MM.1S (cell line): ENCODE measurements around the gene FAU.

ENCODE experiments used
- DNase-seq: peaks from one replicate; pipeline ENCODE4 v3.0.0-alpha.2; 2015
- H2AFZ ChIP-seq: fragments of 300-600 bp; sonication (generic); 2 replicates; pipeline ENCODE4 v1.6.0; 2016; ENCODE audit warnings: antibody characterized with exemption, low read length
- H3F3A ChIP-seq: fragments of 300-600 bp; sonication (generic); 2 replicates; pipeline ENCODE4 v1.6.1; 2016; ENCODE audit warnings: mild to moderate bottlenecking, antibody characterized with exemption, low read length, moderate library complexity, mixed read lengths; ENCODE audit not compliant: insufficient read depth
- H3K27ac ChIP-seq: fragments of 300-600 bp; sonication (generic); 2 replicates; pipeline ENCODE4 v1.5.1; 2016; ENCODE audit warnings: mild to moderate bottlenecking, low read length
- H3K27me3 ChIP-seq: fragments of 300-600 bp; sonication (generic); replicated peaks from 2 replicates; pipeline ENCODE4 v1.6.0; 2016; ENCODE audit warnings: low read length; ENCODE audit not compliant: insufficient read depth
- H3K36me3 ChIP-seq: fragments of 300-600 bp; sonication (generic); replicated peaks from 2 replicates; pipeline ENCODE4 v1.6.1; 2016; ENCODE audit warnings: mild to moderate bottlenecking, low read length, mixed read lengths; ENCODE audit not compliant: insufficient read depth
- H3K4me1 ChIP-seq: fragments of 300-600 bp; sonication (generic); 2 replicates; pipeline ENCODE4 v1.6.1; 2016; ENCODE audit warnings: low read length, mixed read lengths
- H3K4me2 ChIP-seq: fragments of 300-600 bp; sonication (generic); 2 replicates; pipeline ENCODE4 v1.6.0; 2016; ENCODE audit warnings: low read depth, low read length
- H3K4me3 ChIP-seq: fragments of 300-600 bp; sonication (generic); 2 replicates; pipeline ENCODE4 v1.5.1; 2016; ENCODE audit warnings: low read length, mixed read lengths
- H3K79me2 ChIP-seq: fragments of 300-600 bp; sonication (generic); 2 replicates; pipeline ENCODE4 v1.6.1; 2016; ENCODE audit warnings: mixed run types, low read length, mixed read lengths
- H3K9ac ChIP-seq: fragments of 300-600 bp; sonication (generic); 2 replicates; pipeline ENCODE4 v1.6.1; 2016; ENCODE audit warnings: low read length, mixed read lengths
- H3K9me2 ChIP-seq: fragments of 300-600 bp; sonication (generic); replicated peaks from 2 replicates; pipeline ENCODE4 v1.6.1; 2016; ENCODE audit warnings: mild to moderate bottlenecking, low read length, mixed read lengths; ENCODE audit not compliant: insufficient read depth
- H3K9me3 ChIP-seq: fragments of 300-600 bp; sonication (generic); replicated peaks from 2 replicates; pipeline ENCODE4 v1.6.1; 2016; ENCODE audit warnings: mild to moderate bottlenecking, low read length, mixed read lengths; ENCODE audit not compliant: insufficient read depth
- H4K20me1 ChIP-seq: fragments of 300-600 bp; sonication (generic); 2 replicates; pipeline ENCODE4 v1.6.1; 2016; ENCODE audit warnings: mild to moderate bottlenecking, low read length, moderate library complexity, mixed read lengths; ENCODE audit not compliant: insufficient read depth
- CTCF ChIP-seq: fragments of 300-600 bp; sonication (generic); IDR thresholded peaks from 2 replicates; pipeline ENCODE4 v1.5.1; 2016; ENCODE audit warnings: antibody characterized with exemption, low read length, mixed read lengths
- EZH2 ChIP-seq: fragments of 300-600 bp; sonication (generic); optimal IDR thresholded peaks from 2 replicates; pipeline ENCODE3; 2017; ENCODE audit warnings: low read depth, mild to moderate bottlenecking, antibody characterized with exemption, low read length, mixed read lengths
- EZH2phosphoT487 ChIP-seq: fragments of 300-600 bp; sonication (generic); IDR thresholded peaks from 2 replicates; pipeline ENCODE4 v1.6.1; 2018; ENCODE audit warnings: antibody characterized with exemption, low read length

Gene FAU

GRCh38 chr11:65104628-65105027 lies 17.3 kb downstream of the FAU start:
- no peak for DNase-seq
- H3K27me3 ChIP-seq, result no peaks in the 10 kb centered on the region
- peaks cover 61% of the 10 kb centered on the region for H3K79me2 ChIP-seq
- no peaks in the 10 kb centered on the region for H4K20me1 ChIP-seq
- H3K36me3 ChIP-seq, result no peaks in the 10 kb centered on the region
- no peaks in the 10 kb centered on the region for H3K9me3 ChIP-seq
- peaks cover 2% of the 10 kb centered on the region for H3F3A ChIP-seq
- no peak overlapping the region for H3K4me3 ChIP-seq
- H3K27ac ChIP-seq, result no peak overlapping the region
- no peak overlapping the region for H3K9ac ChIP-seq
- H3K9me2 ChIP-seq, result no peaks in the 10 kb centered on the region
- no peak overlapping the region for H2AFZ ChIP-seq
- no peaks in the 10 kb centered on the region for H3K4me1 ChIP-seq
- TF ChIP-seq CTCF, result no peak
- TF ChIP-seq EZH2, result no peak
- no peak overlapping the region for H3K4me2 ChIP-seq

GRCh38 chr11:65103476-65103875 lies 18.5 kb downstream of the FAU start:
- Histone ChIP-seq H3F3A (no peaks in the 10 kb centered on the region; the same call in 1 of the 2 replicates), H3K4me3 (no peak overlapping the region), H2AFZ (no peak overlapping the region), H3K27me3 (no peaks in the 10 kb centered on the region), H3K36me3 (no peaks in the 10 kb centered on the region), H3K9me2 (no peaks in the 10 kb centered on the region), H3K9me3 (no peaks in the 10 kb centered on the region), H3K4me2 (no peak overlapping the region), H3K4me1 (0 out of 2 replicates have a peak, but pooled peaks cover 1% of the 10 kb centered on the region), H3K9ac (no peak overlapping the region), H4K20me1 (no peaks in the 10 kb centered on the region), H3K27ac (no peak overlapping the region), H3K79me2 (peaks cover 72% of the 10 kb centered on the region)
- no peak for TF ChIP-seq EZH2
- no peak for TF ChIP-seq EZH2phosphoT487
- no peak for TF ChIP-seq CTCF
- no peak for DNase-seq

- Histone ChIP-seq H3K4me2 (no peak overlapping the region), H4K20me1 (no peaks in the 10 kb centered on the region), H3F3A (no peaks in the 10 kb centered on the region; the same call in 1 of the 2 replicates), H3K9me3 (no peaks in the 10 kb centered on the region), H2AFZ (no peak overlapping the region), H3K79me2 (peaks cover 83% of the 10 kb centered on the region), H3K36me3 (no peaks in the 10 kb centered on the region), H3K9me2 (no peaks in the 10 kb centered on the region), H3K4me3 (no peak overlapping the region), H3K27ac (no peak overlapping the region), H3K27me3 (no peaks in the 10 kb centered on the region), H3K9ac (no peak overlapping the region), H3K4me1 (peaks cover 4% of the 10 kb centered on the region; the same call in 1 of the 2 replicates)
- no peak for DNase-seq
- TF ChIP-seq EZH2phosphoT487, result no peak
- no peak for TF ChIP-seq CTCF
- no peak for TF ChIP-seq EZH2
Observed at GRCh38 chr11:65102142-65103095, 19.5 kb downstream of the FAU start.
